GM19328 (cell line): Measurements from ENCODE around the gene C1QTNF5.

Experiments
- ATAC-seq: cut with Tn5 transposase; IDR thresholded peaks from one replicate; pipeline ENCODE4 v1.9.1; 2021; ENCODE audit warnings: mild to moderate bottlenecking, moderate library complexity; ENCODE audit not compliant: unreplicated experiment

C1QTNF5 gene

GRCh38 chr11:119338318-119338890 lies 2.3 kb downstream of the C1QTNF5 start:
- no peak for ATAC-seq

- no peak for ATAC-seq
Observed at GRCh38 chr11:119337581-119338317, 2.9 kb downstream of the C1QTNF5 start.

- ATAC-seq, result no peak
Observed at GRCh38 chr11:119336744-119337469, 3.8 kb downstream of the C1QTNF5 start.

- ATAC-seq, result no peak
Observed at GRCh38 chr11:119335655-119336543, 4.8 kb downstream of the C1QTNF5 start.

- ATAC-seq, result no peak
Observed at GRCh38 chr11:119335091-119335654, 5.5 kb downstream of the C1QTNF5 start.

- peak; percentile 91 for ATAC-seq
Observed at GRCh38 chr11:119334174-119334930, 6.3 kb downstream of the C1QTNF5 start, which contains the start of gene RNF26. TSS of gene RNF26 (plus strand) at chr11:119334527. CDS start at chr11:119335123, 596 bp downstream.

GRCh38 chr11:119332111-119332765 lies 8.4 kb downstream of the C1QTNF5 start:
- no peak for ATAC-seq

GRCh38 chr11:119330237-119330636 lies 10.4 kb downstream of the C1QTNF5 start:
- ATAC-seq, result no peak

GRCh38 chr11:119329320-119329719 lies 11.4 kb downstream of the C1QTNF5 start:
- ATAC-seq, result no peak

- ATAC-seq, result no peak
Observed at GRCh38 chr11:119324189-119324588, 16.5 kb downstream of the C1QTNF5 start.

GRCh38 chr11:119323532-119324033 lies 17.1 kb downstream of the C1QTNF5 start:
- ATAC-seq, result no peak

GRCh38 chr11:119322921-119323531 lies 17.7 kb downstream of the C1QTNF5 start:
- ATAC-seq, result no peak

GRCh38 chr11:119322360-119322739 lies 18.3 kb downstream of the C1QTNF5 start:
- ATAC-seq, result no peak

GRCh38 chr11:119320776-119321524 lies 19.7 kb downstream of the C1QTNF5 start:
- no peak for ATAC-seq

- ATAC-seq, result no peak
Observed at GRCh38 chr11:119320240-119320775, 20.4 kb downstream of the C1QTNF5 start.

GRCh38 chr11:119319700-119320239 lies 20.9 kb downstream of the C1QTNF5 start:
- ATAC-seq, result no peak

GRCh38 chr11:119319136-119319699 lies 21.5 kb downstream of the C1QTNF5 start:
- no peak for ATAC-seq
